ENCODE results near the gene DBN1. TPM values are rescaled to one million over a fixed set of nuclear protein-coding genes. Genes with fewer than 3 reads are reported as not detected.
A peak's percentile ranks its signal among the peaks of the same experiment; 100 is the strongest.

Gene DBN1
- total and polyA plus RNA-seq, 9 of the 15 experiments (the other 6 are each of a cell fraction or from before 2014, with no cell fraction given), result 0.25 to 87.2 (median 27.9) TPM

DNA sequence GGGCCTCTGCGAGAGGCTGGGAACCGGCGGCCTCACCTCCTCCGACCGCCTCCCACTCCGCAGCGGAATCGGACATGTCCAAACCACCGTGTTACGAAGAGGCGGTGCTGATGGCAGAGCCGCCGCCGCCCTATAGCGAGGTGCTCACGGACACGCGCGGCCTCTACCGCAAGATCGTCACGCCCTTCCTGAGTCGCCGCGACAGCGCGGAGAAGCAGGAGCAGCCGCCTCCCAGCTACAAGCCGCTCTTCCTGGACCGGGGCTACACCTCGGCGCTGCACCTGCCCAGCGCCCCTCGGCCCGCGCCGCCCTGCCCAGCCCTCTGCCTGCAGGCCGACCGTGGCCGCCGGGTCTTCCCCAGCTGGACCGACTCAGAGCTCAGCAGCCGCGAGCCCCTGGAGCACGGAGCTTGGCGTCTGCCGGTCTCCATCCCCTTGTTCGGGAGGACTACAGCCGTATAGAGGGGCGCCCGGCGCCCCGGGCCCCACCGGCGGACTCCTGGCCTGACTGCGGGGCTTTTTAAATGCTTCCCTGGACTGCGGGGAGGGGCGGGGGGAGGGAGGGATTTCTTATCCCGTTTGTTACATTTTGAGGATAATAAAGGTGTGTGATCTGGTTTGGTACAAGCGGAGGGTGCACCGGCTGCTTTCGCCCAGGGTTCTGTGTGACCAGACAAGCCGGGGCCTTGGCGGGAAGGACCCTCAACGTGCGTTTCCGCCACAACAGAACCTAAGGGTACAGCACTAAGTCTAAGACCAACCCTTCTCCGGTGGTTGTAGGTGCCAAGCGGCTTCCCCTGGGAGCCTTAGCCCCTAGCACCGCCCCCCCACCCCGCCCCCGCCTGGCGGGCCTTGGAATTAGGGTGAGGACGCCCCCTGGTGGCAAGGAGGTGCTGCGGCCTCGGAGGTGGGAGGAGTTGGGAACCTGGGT lies 17.5 kb downstream of the DBN1 start (continued):
- peak; percentile 98 for TF ChIP-seq CTCFL (IDR thresholded peaks at IDR 0.05; ENCODE audit: borderline replicate concordance, insufficient read depth, low read depth, low read length, poor library complexity, severe bottlenecking)
- no peak for TF ChIP-seq SNAPC5 (CRISPR knock-in tag; IDR thresholded peaks at IDR 0.05)
- peak; percentile 15 for TF ChIP-seq SAP30 (IDR thresholded peaks at IDR 0.05; ENCODE audit: borderline replicate concordance, insufficient read depth, low read depth, low read length, poor library complexity, severe bottlenecking)
- TF ChIP-seq MYNN (IDR thresholded peaks at IDR 0.05), result 0 out of 2 replicates have a peak, but pooled peaks have one; percentile 28
- no peak for TF ChIP-seq MYNN (CRISPR knock-in tag; IDR thresholded peaks at IDR 0.05)
- peak; percentile 91 for TF ChIP-seq EGR1 (conservative IDR thresholded peaks at IDR 0.05)
- peak; percentile 2 for TF ChIP-seq RBM22 (IDR thresholded peaks at IDR 0.05; ENCODE audit: low read depth, low read length, poor library complexity, severe bottlenecking)
- no peak for TF ChIP-seq TFAM (CRISPR knock-in tag; conservative IDR thresholded peaks at IDR 0.05)
- 0 out of 2 replicates have a peak, but pooled peaks have one; percentile 44 for TF ChIP-seq LCOR (CRISPR knock-in tag; IDR thresholded peaks at IDR 0.05)
- TF ChIP-seq ESRRA (IDR thresholded peaks at IDR 0.05; ENCODE audit: borderline replicate concordance, low read depth), result peak; percentile 5; the same call in 1 of the 2 replicates
- no peak for TF ChIP-seq MXD1 (CRISPR knock-in tag; IDR thresholded peaks at IDR 0.05; ENCODE audit: borderline replicate concordance, poor library complexity, severe bottlenecking)
- TF ChIP-seq POLR2G (IDR thresholded peaks at IDR 0.05; ENCODE audit: low read depth, low read length), result peak; percentile 66
- TF ChIP-seq DACH1 (IDR thresholded peaks at IDR 0.05; ENCODE audit: partially characterized antibody), result no peak
- no peak for TF ChIP-seq DMBX1 (CRISPR knock-in tag; IDR thresholded peaks at IDR 0.05; ENCODE audit: borderline replicate concordance)
- TF ChIP-seq RFX1 (IDR thresholded peaks at IDR 0.05), result no peak
- no peak for TF ChIP-seq MITF (IDR thresholded peaks at IDR 0.05)
- TF ChIP-seq RBM39 (optimal IDR thresholded peaks at IDR 0.05; ENCODE audit: low read depth, low read length), result no peak
- TF ChIP-seq MCM2 (IDR thresholded peaks at IDR 0.05; ENCODE audit: low read depth), result no peak
- TF ChIP-seq TAF1 (IDR thresholded peaks at IDR 0.05; ENCODE audit: control insufficient read depth, extremely low read depth, insufficient read depth, low read length, severe bottlenecking), result peak; percentile 36
- no peak for TF ChIP-seq ZBTB43 (CRISPR knock-in tag; IDR thresholded peaks at IDR 0.05)
- peak in 1 of 2 experiments; percentile 85; a peak in 2 of 4 replicates for TF ChIP-seq MAZ (CRISPR knock-in tag; conservative IDR thresholded peaks at IDR 0.05 in 1 of 2, IDR thresholded peaks at IDR 0.05 in 1 of 2)

Measured in K562 (cell line).